Stimulated activated CD4-positive, alpha-beta T cell treated with anti-CD3 and anti-CD28 coated beads, Interleukin-1b, Interleukin-23, amount 100 ng/mL, for 24 hours (primary cell): ENCODE measurements around the gene DDX4.
A peak's percentile ranks its signal among the peaks of the same experiment; 100 is the strongest.
"Not testable (repeated sequence)": the region's sequence is repeated elsewhere in the genome, so short reads cannot be mapped to it uniquely, and the experiment has no call there.

Experiments used
- DNase-seq, 4 experiments: peaks; one replicate each; pipeline ENCODE4 v3.0.0-alpha.2; 2020; ENCODE audit warnings: low read depth in 4 of 4, low spot score in 1 of 4

Gene DDX4

GRCh38 chr5:55737793-55738192, at the start of gene DDX4:
Gene DDX4, plus strand, starts transcription at chr5:55738061. Its CDS starts 903 bp downstream, at chr5:55738964.
- no peak for DNase-seq

GRCh38 chr5:55691265-55692105, 46.4 kb upstream of the DDX4 start:
- DNase-seq, result no peak

GRCh38 chr5:55692106-55692417, 45.8 kb upstream of the DDX4 start:
- no peak for DNase-seq

- DNase-seq, result no peak
Measured at GRCh38 chr5:55692509-55692908, 45.4 kb upstream of the DDX4 start.

DNA sequence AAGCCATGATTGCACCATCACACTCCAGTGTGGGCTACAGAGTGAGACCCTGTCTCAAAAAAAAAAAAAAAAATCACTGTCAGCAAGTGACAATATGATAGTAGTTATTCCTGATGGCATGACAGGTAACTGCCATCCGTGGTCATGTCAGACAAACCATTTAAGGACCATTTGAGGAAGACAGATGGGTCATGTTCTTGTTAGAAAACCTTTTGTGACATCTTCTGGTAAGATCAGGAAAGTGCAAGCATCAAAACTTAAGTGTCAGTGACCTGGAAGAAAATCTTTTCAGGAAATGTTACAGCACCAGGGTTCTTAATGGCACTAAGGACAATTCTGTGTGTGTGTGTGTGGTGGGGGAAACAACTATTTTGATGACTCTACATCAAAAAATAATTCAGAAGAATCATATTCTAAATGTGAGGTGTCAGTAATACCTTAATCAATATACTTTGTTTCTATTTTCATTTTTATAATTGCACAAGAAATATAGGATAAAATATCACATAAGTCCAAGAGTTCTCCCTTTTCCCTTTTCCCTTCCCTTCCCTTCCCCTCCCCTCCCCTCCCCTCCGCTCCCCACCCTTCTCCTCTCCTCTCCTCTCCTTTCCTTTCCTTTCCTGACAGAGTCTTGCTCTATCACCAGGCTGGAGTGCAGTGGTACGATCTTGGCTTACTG, 43.6 kb upstream of the DDX4 start:
- DNase-seq, result no peak

- not testable (repeated sequence) for DNase-seq
Measured at GRCh38 chr5:55696704-55697103, 41.2 kb upstream of the DDX4 start.

GRCh38 chr5:55699041-55699688, 38.7 kb upstream of the DDX4 start:
- no peak for DNase-seq

DNA sequence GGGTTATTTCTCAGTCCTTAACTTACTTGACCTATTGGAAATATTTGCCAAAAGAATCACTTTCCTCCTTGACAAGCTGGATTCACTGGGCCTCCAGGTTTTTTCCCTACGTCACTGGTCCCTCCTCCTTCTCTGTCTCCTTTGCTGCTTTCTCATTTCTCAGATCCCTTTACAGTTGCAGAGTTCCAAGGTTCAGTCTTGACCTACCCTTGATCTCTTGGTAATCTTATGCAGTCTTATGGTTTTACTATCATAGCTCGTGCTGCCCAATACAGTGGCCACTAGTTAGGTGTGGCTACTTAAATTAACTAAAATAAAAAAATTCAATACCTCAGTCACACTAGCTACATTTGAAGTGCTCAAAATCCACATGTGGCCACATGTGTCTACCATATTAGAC, 37.1 kb upstream of the DDX4 start:
- DNase-seq, result no peak

DNA sequence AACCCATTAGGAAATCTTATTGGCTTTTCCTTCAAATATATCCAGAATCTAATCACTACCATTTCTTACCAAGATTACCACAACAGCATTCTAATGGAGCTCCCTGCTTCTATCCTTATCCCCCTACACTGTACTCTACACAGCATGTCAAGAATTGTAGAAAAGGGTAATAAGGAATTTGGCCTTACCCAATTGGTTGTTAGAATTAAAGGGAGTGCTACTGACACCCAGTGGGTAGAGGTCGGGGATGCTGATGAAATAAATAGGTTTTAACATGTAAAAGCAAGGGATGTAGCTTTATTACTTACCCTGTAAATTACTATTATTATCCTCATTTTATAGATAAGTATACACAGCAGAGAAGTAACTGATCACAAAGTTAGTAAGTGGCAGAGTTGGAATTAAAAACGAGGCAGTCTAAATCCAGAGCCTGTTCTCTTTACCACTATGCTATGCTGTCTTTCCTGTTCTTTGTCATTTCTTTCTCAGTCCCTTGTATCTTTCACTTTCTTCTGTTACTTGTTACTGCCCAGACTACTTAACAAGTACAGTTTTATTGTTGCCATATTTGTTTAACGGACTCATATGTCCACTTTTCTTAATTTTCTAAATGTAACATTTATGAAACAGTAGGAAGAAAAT, 36.3 kb upstream of the DDX4 start:
- no peak for DNase-seq

GRCh38 chr5:55702598-55703345, 35.1 kb upstream of the DDX4 start:
- DNase-seq, result no peak

- DNase-seq, result no peak
Measured at GRCh38 chr5:55706230-55706629, 31.6 kb upstream of the DDX4 start.

- no peak for DNase-seq
Measured at GRCh38 chr5:55708732-55709131, 29.1 kb upstream of the DDX4 start.

- DNase-seq, result no peak
Measured at GRCh38 chr5:55711507-55712022, 26.3 kb upstream of the DDX4 start.

- peak; percentile 80 to 94 (median 92) for DNase-seq
Measured at GRCh38 chr5:55712023-55712859, 25.6 kb upstream of the DDX4 start, which contains the start of gene SLC38A9. Gene SLC38A9, minus strand, starts transcription at chr5:55712324. Its CDS starts 14,366 bp downstream, at chr5:55697958.

DNA sequence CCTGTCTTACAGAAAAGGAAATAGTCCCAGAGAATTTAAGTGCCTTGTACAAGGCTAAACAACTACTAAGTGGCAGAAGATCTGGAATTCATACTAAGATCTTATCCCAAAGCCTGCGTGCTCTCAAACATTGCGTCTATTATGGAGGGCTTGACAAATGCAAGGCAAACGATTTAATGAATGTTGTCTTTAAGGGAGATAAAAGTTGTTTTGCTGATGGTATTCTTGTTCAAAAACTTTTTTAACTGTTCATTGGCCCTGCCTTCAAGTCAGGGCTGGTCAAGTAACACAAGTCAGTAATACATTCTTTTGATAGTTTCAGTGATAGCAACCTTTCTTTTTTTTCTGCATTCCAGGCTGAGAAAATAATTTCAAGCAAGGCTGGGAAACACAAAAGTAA, 24.0 kb upstream of the DDX4 start:
- DNase-seq, result no peak

DNA sequence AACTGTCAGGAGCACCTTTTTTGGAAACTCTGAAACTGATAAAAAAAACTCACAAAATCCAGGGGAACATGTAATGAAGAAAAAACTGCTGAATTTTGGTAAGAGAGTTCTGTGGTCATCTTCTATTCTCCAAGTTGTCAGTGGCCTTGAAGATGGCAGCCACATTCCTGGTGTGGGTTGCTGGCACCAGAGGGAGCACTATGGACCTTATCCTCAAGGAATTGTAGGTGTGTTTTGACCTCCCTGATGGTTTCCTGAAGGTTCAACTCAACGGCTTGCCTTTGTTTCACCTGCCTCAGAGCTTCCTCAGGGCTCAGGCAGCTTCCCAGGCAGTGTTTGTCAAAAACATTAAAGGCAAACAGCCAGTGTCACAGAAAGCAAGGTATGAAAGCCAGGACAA, 23.5 kb upstream of the DDX4 start:
- no peak for DNase-seq

- DNase-seq, result no peak
Measured at GRCh38 chr5:55714749-55715148, 23.1 kb upstream of the DDX4 start.

- DNase-seq, result no peak
Measured at GRCh38 chr5:55715519-55716078, 22.3 kb upstream of the DDX4 start.

DNA sequence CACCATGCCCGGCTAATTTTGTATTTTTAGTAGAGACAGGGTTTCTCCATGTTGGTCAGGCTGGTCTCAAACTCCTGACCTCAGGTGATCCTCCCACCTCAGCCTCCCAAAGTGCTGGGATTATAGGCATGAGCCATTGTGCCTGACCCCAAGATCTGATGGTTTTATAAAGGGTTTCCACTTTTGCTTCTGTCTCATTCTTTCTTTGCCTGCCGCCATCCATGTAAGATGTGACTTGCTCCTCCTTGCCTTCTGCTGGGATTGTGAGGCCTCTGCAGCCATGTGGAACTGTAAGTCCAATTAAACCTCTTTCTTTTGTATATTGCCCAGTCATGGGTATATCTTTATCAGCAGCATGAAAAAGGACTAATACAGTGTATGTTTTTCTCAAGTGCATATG, 18.8 kb upstream of the DDX4 start:
- not testable (repeated sequence) for DNase-seq
